HCT116 (cell line): ENCODE results near the gene ZBTB8B. TPM values are rescaled to one million over a fixed set of nuclear protein-coding genes. Genes with fewer than 3 reads are reported as not detected.

Experiments
- ATAC-seq: fragments of 200-7000 bp; cut with Tn5 transposase; 2 replicates; pipeline ENCODE4 v1.9.1; 2020; ENCODE audit warnings: mild to moderate bottlenecking, moderate library complexity
- Bru-seq: library from RNA; stranded (reverse); fragments of 400-500 nt; gene quantifications from one replicate; lab custom pipeline; 2021; lab: Mats Ljungman, UMichigan
- BruChase-seq, 2 experiments: library from RNA; stranded (reverse); fragments of 400-500 nt; gene quantifications; one replicate each; lab custom pipeline; 2021; lab: Mats Ljungman, UMichigan
- BruUV-seq: library from RNA; stranded (reverse); fragments of 400-500 nt; replicated peaks from 2 replicates; lab custom pipeline; 2021; lab: Mats Ljungman, UMichigan
- CTCF ChIA-PET: fragments of 300-600 bp; sonication (Branson Sonifier 250); formaldehyde crosslinking; loops from one replicate; lab custom pipeline; 2021; ENCODE audit warnings: antibody characterized with exemption; lab: Charles Lee
- POLR2A ChIA-PET: fragments of 300-600, 350-600 bp; sonication (Branson Sonifier 250); formaldehyde crosslinking; loops from one replicate; lab custom pipeline; 2021; ENCODE audit warnings: antibody characterized with exemption; lab: Charles Lee
- RAD21 ChIA-PET, 2 experiments: fragments of 300-600 bp; sonication (Branson Sonifier 250); formaldehyde crosslinking; loops; one replicate each; lab custom pipeline; 2023; ENCODE audit warnings: low total read pairs in 2 of 2; ENCODE audit not compliant: uncharacterized antibody in 2 of 2, unreplicated experiment in 2 of 2, low non-redundant PET in 1 of 2; lab: Charles Lee
- DNase-seq: peaks from one replicate; pipeline ENCODE4 v3.0.0-alpha.2; 2010; ENCODE audit warnings: low read depth, low spot score
- H2AFZ ChIP-seq: fragments of 200-600 bp; shearing (Covaris generic), sonication (generic); 2 replicates; pipeline ENCODE4 v1.6.1; 2017; ENCODE audit warnings: low read depth, mixed run types, mixed read lengths, antibody characterized with exemption, low read length; ENCODE audit not compliant: poor library complexity, severe bottlenecking
- H3K27ac ChIP-seq: 2 replicates; pipeline ENCODE4 v1.5.1; 2012; ENCODE audit warnings: low read depth, low read length
- H3K27me3 ChIP-seq: fragments of 200-600 bp; sonication (generic); 2 replicates; pipeline ENCODE4 v1.6.1; 2016; ENCODE audit warnings: mixed run types, low read length, mixed read lengths; ENCODE audit not compliant: insufficient read depth
- H3K36me3 ChIP-seq, 2 experiments: fragments of 200-500 bp in 1 of 2; fragments of 200-600 bp in 1 of 2; sonication (Bioruptor generic) in 1 of 2; sonication (generic) in 1 of 2; 2 replicates each; pipeline versions ENCODE4 v1.5.1 to v1.6.1; 2014 to 2016; ENCODE audit warnings: low read length in 2 of 2, inconsistent platforms in 1 of 2, mixed read lengths in 1 of 2, mixed run types in 1 of 2; ENCODE audit not compliant: insufficient read depth in 2 of 2, control insufficient read depth in 1 of 2
- H3K4me1 ChIP-seq, 2 experiments: fragments of 200-600 bp in 1 of 2; sonication (generic) in 1 of 2; 2 replicates each; pipeline versions ENCODE4 v1.5.1 to v1.6.1; 2012 to 2017; ENCODE audit warnings: low read length in 2 of 2, inconsistent platforms in 1 of 2, mild to moderate bottlenecking in 1 of 2, mixed read lengths in 1 of 2, mixed run types in 1 of 2, moderate library complexity in 1 of 2; ENCODE audit not compliant: insufficient read depth in 2 of 2, control insufficient read depth in 1 of 2
- H3K4me2 ChIP-seq: fragments of 200-600 bp; sonication (generic); 2 replicates; pipeline ENCODE4 v1.6.1; 2017; ENCODE audit warnings: mixed run types, low read length, mixed read lengths
- H3K4me3 ChIP-seq, 2 experiments: fragments of 200-600 bp in 1 of 2; sonication (generic) in 1 of 2; replicated peaks in 1 of 2; 2 replicates each; pipeline ENCODE4 v1.5.1; 2011 to 2016; ENCODE audit warnings: low read length in 2 of 2, control low read depth in 1 of 2, low read depth in 1 of 2, mild to moderate bottlenecking in 1 of 2, mixed read lengths in 1 of 2, mixed run types in 1 of 2
- H3K79me2 ChIP-seq: fragments of 200-600 bp; sonication (generic); 2 replicates; pipeline ENCODE4 v1.6.1; 2017; ENCODE audit warnings: mild to moderate bottlenecking, mixed run types, low read length, moderate library complexity, mixed read lengths; ENCODE audit not compliant: insufficient read depth
- H3K9ac ChIP-seq: fragments of 200-600 bp; sonication (generic); 2 replicates; pipeline ENCODE4 v1.6.1; 2016; ENCODE audit warnings: low read length, mixed read lengths
- H3K9me2 ChIP-seq: fragments of 200-600 bp; sonication (generic), shearing (Covaris generic); 2 replicates; pipeline ENCODE4 v1.6.1; 2017; ENCODE audit warnings: mixed run types, mild to moderate bottlenecking, moderate library complexity; ENCODE audit not compliant: insufficient read depth
- H3K9me3 ChIP-seq, 2 experiments: fragments of 200-500 bp in 1 of 2; fragments of 200-600 bp in 1 of 2; sonication (Bioruptor generic) in 1 of 2; sonication (generic) in 1 of 2; 2 replicates each; pipeline ENCODE4 v1.6.1; 2014 to 2017; ENCODE audit warnings: low read length in 2 of 2, mixed read lengths in 2 of 2, inconsistent platforms in 1 of 2, low read depth in 1 of 2, mild to moderate bottlenecking in 1 of 2, mixed run types in 1 of 2, moderate library complexity in 1 of 2; ENCODE audit not compliant: control insufficient read depth in 1 of 2, insufficient read depth in 1 of 2
- H4K20me1 ChIP-seq: fragments of 200-600 bp; sonication (generic), shearing (Covaris generic); 2 replicates; pipeline ENCODE4 v1.6.1; 2017; ENCODE audit warnings: mixed run types, mild to moderate bottlenecking, moderate library complexity; ENCODE audit not compliant: insufficient read depth
- CEBPB ChIP-seq: IDR thresholded peaks from 2 replicates; pipeline ENCODE4 v1.6.1; 2012; ENCODE audit warnings: low read depth
- CTCF ChIP-seq, 3 experiments: fragments of 200-600 bp in 1 of 3; sonication (generic) in 1 of 3; IDR thresholded peaks in 2 of 3; conservative IDR thresholded peaks in 1 of 3; 2 replicates each; pipeline ENCODE4 v1.5.1; 2012 to 2017; ENCODE audit warnings: low read depth in 2 of 3, low read length in 2 of 3, antibody characterized with exemption in 1 of 3, borderline replicate concordance in 1 of 3, control low read depth in 1 of 3, mild to moderate bottlenecking in 1 of 3, mixed read lengths in 1 of 3, mixed run types in 1 of 3, moderate library complexity in 1 of 3; ENCODE audit not compliant: insufficient read depth in 1 of 3
- EGR1 ChIP-seq: IDR thresholded peaks from 2 replicates; pipeline ENCODE4 v1.6.1; 2012; ENCODE audit warnings: low read depth
- ELF1 ChIP-seq: IDR thresholded peaks from 2 replicates; pipeline ENCODE4 v1.6.1; 2012; ENCODE audit warnings: low read depth, borderline replicate concordance
- MAX ChIP-seq: IDR thresholded peaks from 2 replicates; pipeline ENCODE4 v1.6.1; 2012
- POLR2A ChIP-seq: IDR thresholded peaks from 2 replicates; pipeline ENCODE4 v1.7.0; 2011; ENCODE audit warnings: borderline replicate concordance; ENCODE audit not compliant: insufficient read depth, insufficient read length; ENCODE audit errors: extremely low read depth
- POLR2AphosphoS5 ChIP-seq: IDR thresholded peaks from 2 replicates; pipeline ENCODE4 v1.6.1; 2011; ENCODE audit warnings: mild to moderate bottlenecking, low read depth, low read length, moderate library complexity
- SP1 ChIP-seq: IDR thresholded peaks from 2 replicates; pipeline ENCODE4 v1.6.1; 2012; ENCODE audit warnings: low read depth
- SRF ChIP-seq: IDR thresholded peaks from 2 replicates; pipeline ENCODE4 v1.6.1; 2012; ENCODE audit warnings: low read depth
- intact Hi-C: fragments of 100-400 bp; cut with micrococcal nuclease; formaldehyde crosslinking; loops from 2 replicates; pipeline ENCODE4 v1.10.0; 2022
- long read RNA-seq: library from polyadenylated mRNA; unstranded; transcript quantifications from one replicate; pipeline ENCODE4 v2.0.0, GENCODE V29; 2021; ENCODE audit not compliant: unreplicated experiment
- polyA plus RNA-seq: library from polyadenylated mRNA; unstranded; fragments of >200 nt; gene quantifications from 2 replicates; pipeline ENCODE4 v1.2.1, GENCODE V29; 2012; ENCODE audit warnings: missing spikeins
- total RNA-seq: library from RNA; stranded (reverse); gene quantifications from one replicate; pipeline ENCODE4 v1.2.1, GENCODE V29; 2021; ENCODE audit not compliant: unreplicated experiment
- TF ChIP-seq, protein P1 (sequence below): IDR thresholded peaks from 2 replicates; pipeline ENCODE4 v1.6.1; 2012; ENCODE audit warnings: low read depth
- TF ChIP-seq, protein P2 (sequence below): IDR thresholded peaks from 2 replicates; pipeline ENCODE4 v1.6.1; 2012

The ZBTB8B gene
- 0.25 TPM for total RNA-seq
- polyA plus RNA-seq: 0.07 and 0.16 TPM in 2 replicates
- Bru-seq, nascent RNA: percentile 29 among the genes with signal in this experiment
- percentile 46 among the genes with signal in this experiment for BruChase-seq, experiment 1, labeled RNA remaining after a 6-hour chase
- BruChase-seq, experiment 2, labeled RNA remaining after a 2-hour chase: percentile 52 among the genes with signal in this experiment
- long read RNA-seq, full-length matches to known transcripts: 3 of 3 reads
- long read RNA-seq, partial matches to known transcripts: 0 of 3 reads
- long read RNA-seq, other reads (novel, unspliced or antisense): 0 of 3 reads

DNA sequence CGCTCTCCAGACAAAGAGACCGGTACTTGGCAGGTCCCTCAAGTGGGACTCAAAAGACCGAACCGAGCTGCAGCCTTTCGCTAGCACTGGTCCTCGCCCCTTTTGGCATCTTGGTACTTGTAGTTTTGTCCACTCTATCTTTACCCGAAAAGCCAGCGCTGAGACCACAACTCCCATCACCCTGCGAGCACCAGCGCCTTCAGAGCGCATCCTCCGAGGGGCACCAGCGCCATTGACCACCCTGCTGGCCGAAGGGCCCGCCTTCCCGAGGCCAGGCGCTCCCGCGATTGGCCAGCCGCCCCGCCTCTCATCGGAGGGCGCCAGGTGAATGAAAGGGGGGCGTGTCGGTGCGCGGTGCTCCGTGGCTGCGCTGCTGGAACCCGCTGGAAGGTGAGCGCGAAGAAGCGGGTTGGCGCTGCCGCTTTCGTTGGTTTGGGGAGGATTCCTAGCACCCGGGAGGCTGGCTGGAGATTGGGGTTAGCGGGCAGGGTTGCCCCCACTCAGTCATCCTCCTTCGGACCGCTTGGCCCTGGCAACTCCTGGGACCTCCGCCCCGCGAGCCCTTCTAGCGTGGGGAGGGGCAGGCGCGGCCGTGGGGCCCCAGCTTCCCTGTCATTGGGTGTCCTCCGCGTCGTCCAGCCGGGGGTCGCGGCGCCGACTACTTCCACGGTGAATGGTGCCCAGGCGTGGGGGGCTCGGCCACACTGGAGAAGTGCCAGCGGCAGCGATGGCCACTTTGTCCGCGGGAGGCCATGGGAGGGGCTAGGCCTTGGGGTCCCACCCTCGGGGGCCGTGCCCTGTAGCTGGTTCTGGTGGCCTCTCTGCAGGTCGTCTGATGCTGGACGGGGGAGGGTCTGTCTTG lies at the start of gene ZBTB8B:
ZBTB8B (plus strand) TSS at position 357 of the 862 bp plus-strand sequence. CDS start 5,553 bp downstream, outside the sequence.
- Histone ChIP-seq H3K27ac (no peak within 1 kb of the TSS; the same call in 1 of the 2 replicates), H3K9ac (peak within 1 kb of the TSS; percentile 27; the same call in 1 of the 2 replicates), H3K79me2 (no peaks in the 10 kb centered on the region), H3K4me1 (peaks cover 0 to 7% of the 10 kb centered on the region in 2 experiments; a peak in 1 of 4 replicates), H3K9me3 (no peaks in the 10 kb centered on the region), H4K20me1 (no peaks in the 10 kb centered on the region), H3K4me3 (peak within 1 kb of the TSS; percentile 47 to 57), H3K27me3 (no peaks in the 10 kb centered on the region), H3K9me2 (no peaks in the 10 kb centered on the region), H2AFZ (peak within 1 kb of the TSS; percentile 86), H3K36me3 (no peaks in the 10 kb centered on the region), H3K4me2 (peak within 1 kb of the TSS; percentile 88)
- intact Hi-C loops: no loop called here
- peak; percentile 97 for ATAC-seq
- CTCF ChIA-PET: interaction anchor here (0.9 kb wide), 1 partner anchor 16 kb away, joined by 3 read pairs; no protein-coding TSS in a partner anchor
- RAD21 ChIA-PET: no interaction called here
- peak; percentile 26 for DNase-seq
- TF ChIP-seq SP1: peak; percentile 65; the same call in 1 of the 2 replicates
- no peak for TF ChIP-seq ELF1
- TF ChIP-seq EGR1: no peak
- TF ChIP-seq SRF: no peak
- TF ChIP-seq POLR2A: no peak
- TF ChIP-seq, protein P1, sequence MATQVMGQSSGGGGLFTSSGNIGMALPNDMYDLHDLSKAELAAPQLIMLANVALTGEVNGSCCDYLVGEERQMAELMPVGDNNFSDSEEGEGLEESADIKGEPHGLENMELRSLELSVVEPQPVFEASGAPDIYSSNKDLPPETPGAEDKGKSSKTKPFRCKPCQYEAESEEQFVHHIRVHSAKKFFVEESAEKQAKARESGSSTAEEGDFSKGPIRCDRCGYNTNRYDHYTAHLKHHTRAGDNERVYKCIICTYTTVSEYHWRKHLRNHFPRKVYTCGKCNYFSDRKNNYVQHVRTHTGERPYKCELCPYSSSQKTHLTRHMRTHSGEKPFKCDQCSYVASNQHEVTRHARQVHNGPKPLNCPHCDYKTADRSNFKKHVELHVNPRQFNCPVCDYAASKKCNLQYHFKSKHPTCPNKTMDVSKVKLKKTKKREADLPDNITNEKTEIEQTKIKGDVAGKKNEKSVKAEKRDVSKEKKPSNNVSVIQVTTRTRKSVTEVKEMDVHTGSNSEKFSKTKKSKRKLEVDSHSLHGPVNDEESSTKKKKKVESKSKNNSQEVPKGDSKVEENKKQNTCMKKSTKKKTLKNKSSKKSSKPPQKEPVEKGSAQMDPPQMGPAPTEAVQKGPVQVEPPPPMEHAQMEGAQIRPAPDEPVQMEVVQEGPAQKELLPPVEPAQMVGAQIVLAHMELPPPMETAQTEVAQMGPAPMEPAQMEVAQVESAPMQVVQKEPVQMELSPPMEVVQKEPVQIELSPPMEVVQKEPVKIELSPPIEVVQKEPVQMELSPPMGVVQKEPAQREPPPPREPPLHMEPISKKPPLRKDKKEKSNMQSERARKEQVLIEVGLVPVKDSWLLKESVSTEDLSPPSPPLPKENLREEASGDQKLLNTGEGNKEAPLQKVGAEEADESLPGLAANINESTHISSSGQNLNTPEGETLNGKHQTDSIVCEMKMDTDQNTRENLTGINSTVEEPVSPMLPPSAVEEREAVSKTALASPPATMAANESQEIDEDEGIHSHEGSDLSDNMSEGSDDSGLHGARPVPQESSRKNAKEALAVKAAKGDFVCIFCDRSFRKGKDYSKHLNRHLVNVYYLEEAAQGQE: no peak
- peak; percentile 32; the same call in 1 of the 2 replicates for TF ChIP-seq MAX
- TF ChIP-seq CEBPB: no peak
- no peak for TF ChIP-seq CTCF (IDR thresholded peaks at IDR 0.05 in 2 of 3, conservative IDR thresholded peaks at IDR 0.05 in 1 of 3; ENCODE audit: borderline replicate concordance in 1 of 3, insufficient read depth in 1 of 3, low read depth in 2 of 3, low read length in 2 of 3)
- no peak for TF ChIP-seq POLR2AphosphoS5
- TF ChIP-seq, protein P2, sequence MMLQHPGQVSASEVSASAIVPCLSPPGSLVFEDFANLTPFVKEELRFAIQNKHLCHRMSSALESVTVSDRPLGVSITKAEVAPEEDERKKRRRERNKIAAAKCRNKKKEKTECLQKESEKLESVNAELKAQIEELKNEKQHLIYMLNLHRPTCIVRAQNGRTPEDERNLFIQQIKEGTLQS: no peak
- no TSS peak for BruUV-seq
- POLR2A ChIA-PET: no interaction called here
